H1 (cell line): Measurements from ENCODE around the gene TAS1R3. TPM values are rescaled to one million over a fixed set of nuclear protein-coding genes. Genes with fewer than 3 reads are reported as not detected.
"Not testable (repeated sequence)": the region's sequence is repeated elsewhere in the genome, so short reads cannot be mapped to it uniquely, and the experiment has no call there.

Source experiments
- CTCF ChIA-PET: fragments of 300-600 bp; sonication (Branson Sonifier 250); formaldehyde crosslinking; loops from one replicate; lab custom pipeline; 2021; ENCODE audit not compliant: partially characterized antibody; lab: Charles Lee
- POLR2A ChIA-PET: fragments of 300-600 bp; sonication (Branson Sonifier 250); formaldehyde crosslinking; loops from one replicate; lab custom pipeline; 2021; ENCODE audit warnings: inconsistent platforms; ENCODE audit not compliant: partially characterized antibody; lab: Charles Lee
- DNase-seq, 2 experiments: peaks; one replicate each; pipeline versions ENCODE4 v3.0.0 to v3.0.0-alpha.2; 2010 to 2022; ENCODE audit warnings: low spot score in 2 of 2, low read depth in 1 of 2, mixed read lengths in 1 of 2
- FAIRE-seq: peaks from 2 replicates; lab custom pipeline; 2011; peaks lifted over from hg19 to GRCh38; lab: Jason Lieb, UNC
- H2AFZ ChIP-seq: 2 replicates; pipeline ENCODE4 v1.8.1; 2012; ENCODE audit warnings: low read length, inconsistent platforms
- H2AK5ac ChIP-seq: 2 replicates; pipeline ENCODE4 v1.6.1; 2013; ENCODE audit warnings: low read depth, low read length
- H2BK120ac ChIP-seq: replicated peaks from 2 replicates; pipeline ENCODE3; 2013; ENCODE audit warnings: low read depth, low read length, inconsistent platforms
- H2BK12ac ChIP-seq: 2 replicates; pipeline ENCODE4 v1.6.1; 2013; ENCODE audit warnings: low read depth, low read length
- H2BK15ac ChIP-seq: 2 replicates; pipeline ENCODE4 v1.6.1; 2013; ENCODE audit warnings: low read length
- H2BK20ac ChIP-seq: 2 replicates; pipeline ENCODE4 v1.6.1; 2013; ENCODE audit warnings: low read length
- H2BK5ac ChIP-seq: 2 replicates; pipeline ENCODE4 v1.6.1; 2013; ENCODE audit warnings: low read depth, low read length
- H3K14ac ChIP-seq: 2 replicates; pipeline ENCODE4 v1.6.1; 2013; ENCODE audit warnings: inconsistent platforms; ENCODE audit not compliant: insufficient read length
- H3K18ac ChIP-seq: 2 replicates; pipeline ENCODE4 v1.6.1; 2013; ENCODE audit warnings: low read length; ENCODE audit errors: extremely low read depth
- H3K23ac ChIP-seq: 2 replicates; pipeline ENCODE4 v1.6.1; 2013; ENCODE audit warnings: inconsistent platforms; ENCODE audit not compliant: insufficient read length
- H3K23me2 ChIP-seq: 2 replicates; pipeline ENCODE4 v1.6.1; 2013; ENCODE audit warnings: low read depth, low read length
- H3K27ac ChIP-seq: 2 replicates; pipeline ENCODE4 v1.6.1; 2011; ENCODE audit warnings: low read depth, low read length, inconsistent platforms
- H3K27me3 ChIP-seq, 4 experiments: replicated peaks in 1 of 4; 1 replicate in 1 of 4; 2 replicates in 3 of 4; pipeline versions ENCODE4 v1.6.1 to v1.8.1; 2011 to 2013; ENCODE audit warnings: low read length in 3 of 4, mild to moderate bottlenecking in 3 of 4, inconsistent platforms in 2 of 4, mixed read lengths in 2 of 4, moderate library complexity in 1 of 4; ENCODE audit not compliant: control insufficient read depth in 3 of 4, insufficient read depth in 3 of 4; ENCODE audit errors: extremely low read depth in 1 of 4
- H3K36me3 ChIP-seq, 4 experiments: 2 replicates each; pipeline versions ENCODE4 v1.6.1 to v1.8.1; 2011 to 2013; ENCODE audit warnings: mild to moderate bottlenecking in 4 of 4, low read length in 3 of 4, moderate library complexity in 2 of 4, control low read depth in 1 of 4, inconsistent platforms in 1 of 4; ENCODE audit not compliant: insufficient read depth in 4 of 4, control insufficient read depth in 2 of 4
- H3K4ac ChIP-seq: replicated peaks from 2 replicates; pipeline ENCODE3; 2013; ENCODE audit warnings: low read length, low read depth, mixed read lengths, inconsistent platforms; ENCODE audit not compliant: insufficient read length
- H3K4me1 ChIP-seq, 4 experiments: replicated peaks in 1 of 4; 1 replicate in 1 of 4; 2 replicates in 3 of 4; pipeline versions ENCODE4 v1.6.1 to v1.8.1; 2011 to 2013; ENCODE audit warnings: low read length in 3 of 4, inconsistent platforms in 2 of 4, mixed read lengths in 1 of 4; ENCODE audit not compliant: insufficient read depth in 4 of 4, control insufficient read depth in 3 of 4
- H3K4me2 ChIP-seq, 2 experiments: 2 replicates each; pipeline versions ENCODE4 v1.6.1 to v1.8.1; 2011 to 2013; ENCODE audit warnings: low read depth in 2 of 2, low read length in 2 of 2, control low read depth in 1 of 2, inconsistent platforms in 1 of 2, mild to moderate bottlenecking in 1 of 2; ENCODE audit not compliant: insufficient read depth in 1 of 2
- H3K4me3 ChIP-seq, 4 experiments: fragments of 200-600, 300-600 bp in 1 of 4; sonication (generic), shearing (Covaris generic), sonication (Bioruptor Twin) in 1 of 4; 2 replicates each; pipeline versions ENCODE4 v1.5.1 to v1.8.1; 2011 to 2016; ENCODE audit warnings: low read length in 4 of 4, low read depth in 3 of 4, control low read depth in 2 of 4, inconsistent platforms in 2 of 4, mild to moderate bottlenecking in 2 of 4, mixed read lengths in 1 of 4, moderate library complexity in 1 of 4; ENCODE audit not compliant: insufficient read depth in 2 of 4; ENCODE audit errors: extremely low read depth in 1 of 4
- H3K56ac ChIP-seq: replicated peaks from 2 replicates; pipeline ENCODE3; 2013; ENCODE audit warnings: low read depth, mild to moderate bottlenecking, mixed read lengths, low read length, inconsistent platforms; ENCODE audit not compliant: insufficient read length
- H3K79me1 ChIP-seq: 2 replicates; pipeline ENCODE4 v1.6.1; 2013; ENCODE audit warnings: low read depth, low read length, control low read depth
- H3K79me2 ChIP-seq, 2 experiments: 2 replicates each; pipeline versions ENCODE4 v1.6.1 to v1.8.1; 2012 to 2013; ENCODE audit warnings: low read length in 2 of 2, mild to moderate bottlenecking in 2 of 2, inconsistent platforms in 1 of 2; ENCODE audit not compliant: insufficient read depth in 2 of 2, control insufficient read depth in 1 of 2
- H3K9ac ChIP-seq, 4 experiments: replicated peaks in 1 of 4; 1 replicate in 1 of 4; 2 replicates in 3 of 4; pipeline versions ENCODE4 v1.6.1 to v1.8.1; 2011 to 2013; ENCODE audit warnings: low read depth in 3 of 4, low read length in 3 of 4, control low read depth in 2 of 4, mild to moderate bottlenecking in 2 of 4, moderate library complexity in 2 of 4, inconsistent platforms in 1 of 4; ENCODE audit errors: extremely low read depth in 1 of 4
- H3K9me3 ChIP-seq, 2 experiments: 2 replicates each; pipeline versions ENCODE4 v1.6.1 to v1.8.1; 2012 to 2013; ENCODE audit warnings: mild to moderate bottlenecking in 2 of 2, moderate library complexity in 2 of 2, control low read depth in 1 of 2, inconsistent platforms in 1 of 2, low read depth in 1 of 2, low read length in 1 of 2, mixed read lengths in 1 of 2; ENCODE audit not compliant: insufficient read depth in 2 of 2
- H4K20me1 ChIP-seq, 2 experiments: replicated peaks in 1 of 2; 2 replicates each; pipeline versions ENCODE3 to v1.8.1; 2011 to 2013; ENCODE audit warnings: inconsistent platforms in 2 of 2, low read length in 2 of 2, mild to moderate bottlenecking in 1 of 2; ENCODE audit not compliant: insufficient read depth in 2 of 2, control insufficient read depth in 1 of 2
- H4K5ac ChIP-seq: 2 replicates; pipeline ENCODE4 v1.6.1; 2013; ENCODE audit warnings: low read length, low read depth, mixed read lengths, inconsistent platforms; ENCODE audit not compliant: insufficient read length
- H4K8ac ChIP-seq: 2 replicates; pipeline ENCODE4 v1.8.0; 2013; ENCODE audit warnings: mild to moderate bottlenecking, moderate library complexity, low read length, inconsistent platforms; ENCODE audit not compliant: insufficient read depth; ENCODE audit errors: extremely low read depth
- H4K91ac ChIP-seq: replicated peaks from 2 replicates; pipeline ENCODE3; 2013; ENCODE audit warnings: low read length, mixed read lengths, inconsistent platforms; ENCODE audit not compliant: insufficient read length
- WGBS, 2 experiments: shearing (Covaris generic) in 1 of 2; methylation state at CpG; one replicate each; pipeline versions ENCODE4 v1.1.6 to v1.1.7; 2013 to 2015; ENCODE audit warnings: low lambda C conversion rate in 2 of 2, mixed read lengths in 2 of 2, inconsistent platforms in 1 of 2, low coverage in 1 of 2, missing lambda C conversion rate in 1 of 2; ENCODE audit not compliant: insufficient replicate concordance in 2 of 2, insufficient coverage in 1 of 2, insufficient read length in 1 of 2; ENCODE audit errors: extremely low coverage in 1 of 2, missing lambda C conversion rate in 1 of 2; 5-methylcytosine and 5-hydroxymethylcytosine counted together
- polyA plus RNA-seq, 7 experiments: library from polyadenylated mRNA; depleted of rRNA in 3 of 7; stranded (reverse) in 5 of 7; unstranded in 2 of 7; fragments of >200 nt in 5 of 7; fragments of 200-250 nt in 2 of 7; gene quantifications; 1 replicate in 5 of 7; 2 replicates in 1 of 7; 4 replicates in 1 of 7; pipeline versions ENCODE4 v1.2.1 to v1.2.3, GENCODE V29; 2011 to 2013; ENCODE audit warnings: missing spikeins in 2 of 7, mixed read lengths in 2 of 7
- total RNA-seq: library from RNA; stranded (reverse); fragmentation: NEBNext Ultra II Directional; extraction: Animal tissue kit (Norgen Biotek cat#: 25700); gene quantifications from 2 replicates; pipeline ENCODE4 v1.2.1, GENCODE V29; 2021

The TAS1R3 gene
- total and polyA plus RNA-seq, 2 of the 8 experiments (the other 6 are each of a cell fraction or from before 2014, with no cell fraction given): 0.03 to 0.19 TPM

DNA sequence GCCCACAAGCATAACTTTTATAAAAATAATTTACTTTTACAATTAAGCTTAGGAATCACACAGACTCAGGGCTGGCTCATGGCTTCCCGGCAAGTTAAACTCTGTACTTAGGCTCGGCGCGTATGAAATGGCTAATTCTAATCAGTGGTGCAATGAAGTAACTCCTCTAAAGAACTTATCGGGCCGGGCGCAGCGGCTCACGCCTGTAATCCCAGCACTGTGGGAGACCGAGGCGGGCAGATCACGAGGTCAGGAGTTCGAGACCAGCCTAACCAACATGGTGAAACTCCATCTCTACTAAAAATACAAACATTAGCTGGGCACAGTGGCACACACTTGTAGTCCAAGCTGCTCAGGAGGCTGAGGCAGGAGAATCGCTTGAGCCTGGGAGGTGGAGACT lies 39.0 kb downstream of the TAS1R3 start:
- FAIRE-seq, DNase-seq, H2AFZ ChIP-seq, H3K4me2 ChIP-seq, H3K56ac ChIP-seq, H2BK120ac ChIP-seq, H3K27me3 ChIP-seq, H3K79me1 ChIP-seq, H3K27ac ChIP-seq, H3K14ac ChIP-seq, H2BK12ac ChIP-seq, H3K18ac ChIP-seq, H2BK5ac ChIP-seq, H3K4ac ChIP-seq, H2BK15ac ChIP-seq, H3K23ac ChIP-seq, H2BK20ac ChIP-seq, H4K8ac ChIP-seq, H2AK5ac ChIP-seq, H4K91ac ChIP-seq, H4K5ac ChIP-seq, H3K4me3 ChIP-seq, H3K9ac ChIP-seq, H3K36me3 ChIP-seq: not testable (repeated sequence)
- WGBS, 2 experiments: 95% methylated on average over 14 of the region's 14 CpGs; no CpG with 5 or more reads in 1 of the 2 experiments
- Histone ChIP-seq H4K20me1 (peaks cover 0 to 17% of the 10 kb centered on the region in 2 experiments), H3K9me3 (peaks cover 12 to 18% of the 10 kb centered on the region in 2 experiments; a peak in 3 of 4 replicates), H3K23me2 (peaks cover 24% of the 10 kb centered on the region; the same call in 1 of the 2 replicates), H3K79me2 (peaks cover 5 to 17% of the 10 kb centered on the region in 2 experiments; a peak in 3 of 4 replicates), H3K4me1 (peaks cover 0 to 12% (median 9%) of the 10 kb centered on the region in 4 experiments; a peak in 5 of 7 replicates)
- POLR2A ChIA-PET: interaction anchor here (0.7 to 33.4 kb wide), 8 partner anchors 11 to 136 kb away, joined by 3 to 719 read pairs (median 13); partner anchors contain the start of genes CCNL2, MRPL20 and MXRA8
- CTCF ChIA-PET: interaction anchor here (0.6 to 4.5 kb wide), 12 partner anchors 11 to 296 kb away, joined by 3 to 40 read pairs (median 4); partner anchors contain the start of genes DVL1 and MXRA8
